AG04449 (cell line): ENCODE data around the gene OVCA2.
A peak's percentile ranks its signal among the peaks of the same experiment; 100 is the strongest.

Experiments
- CTCF ChIA-PET: fragments of 350-600 bp; formaldehyde crosslinking; extraction: SDS; loops from one replicate; lab custom pipeline; 2021; ENCODE audit warnings: antibody characterized with exemption; lab: Yijun Ruan, JAX
- POLR2A ChIA-PET: fragments of 400-600, 350-600 bp; formaldehyde crosslinking; extraction: SDS; loops from one replicate; lab custom pipeline; 2020; ENCODE audit warnings: antibody characterized with exemption, inconsistent platforms; lab: Yijun Ruan, JAX
- DNase-seq: peaks from one replicate; pipeline ENCODE4 v3.0.0-alpha.2; 2010; ENCODE audit warnings: low read depth, low spot score
- H3K4me3 ChIP-seq: 2 replicates; pipeline ENCODE4 v1.5.1; 2011; ENCODE audit warnings: low read depth, mild to moderate bottlenecking, control low read depth, low read length
- TF ChIP-seq, protein P1 (sequence below): IDR thresholded peaks from one replicate; pipeline ENCODE4 v1.5.1; 2011; ENCODE audit warnings: mild to moderate bottlenecking, moderate library complexity, low read length, control low read depth, inconsistent platforms; ENCODE audit not compliant: insufficient read depth; ENCODE audit errors: missing control alignments

OVCA2 gene

DNA sequence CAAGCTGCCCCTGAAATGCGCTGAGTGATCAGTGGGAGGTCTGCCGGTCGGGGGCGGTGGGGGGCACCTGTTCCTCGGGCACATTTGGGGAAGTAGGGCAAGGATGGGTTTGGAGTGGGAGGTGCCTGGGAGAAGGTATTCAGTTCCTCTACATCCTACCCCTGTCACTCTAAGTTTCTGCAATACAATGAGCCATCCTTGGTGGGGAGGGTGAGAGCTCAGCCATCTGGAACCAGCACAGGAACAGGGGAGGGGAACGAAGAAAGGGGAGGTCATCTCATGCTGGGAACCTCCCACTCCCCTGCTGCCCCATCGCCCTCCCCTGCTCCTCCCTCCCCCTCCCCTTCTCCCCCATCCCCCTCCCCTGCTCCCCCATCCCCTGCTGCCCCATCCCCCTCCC is 7.7 kb upstream of the OVCA2 start:
- DNase-seq = no peak
- TF ChIP-seq, protein P1, sequence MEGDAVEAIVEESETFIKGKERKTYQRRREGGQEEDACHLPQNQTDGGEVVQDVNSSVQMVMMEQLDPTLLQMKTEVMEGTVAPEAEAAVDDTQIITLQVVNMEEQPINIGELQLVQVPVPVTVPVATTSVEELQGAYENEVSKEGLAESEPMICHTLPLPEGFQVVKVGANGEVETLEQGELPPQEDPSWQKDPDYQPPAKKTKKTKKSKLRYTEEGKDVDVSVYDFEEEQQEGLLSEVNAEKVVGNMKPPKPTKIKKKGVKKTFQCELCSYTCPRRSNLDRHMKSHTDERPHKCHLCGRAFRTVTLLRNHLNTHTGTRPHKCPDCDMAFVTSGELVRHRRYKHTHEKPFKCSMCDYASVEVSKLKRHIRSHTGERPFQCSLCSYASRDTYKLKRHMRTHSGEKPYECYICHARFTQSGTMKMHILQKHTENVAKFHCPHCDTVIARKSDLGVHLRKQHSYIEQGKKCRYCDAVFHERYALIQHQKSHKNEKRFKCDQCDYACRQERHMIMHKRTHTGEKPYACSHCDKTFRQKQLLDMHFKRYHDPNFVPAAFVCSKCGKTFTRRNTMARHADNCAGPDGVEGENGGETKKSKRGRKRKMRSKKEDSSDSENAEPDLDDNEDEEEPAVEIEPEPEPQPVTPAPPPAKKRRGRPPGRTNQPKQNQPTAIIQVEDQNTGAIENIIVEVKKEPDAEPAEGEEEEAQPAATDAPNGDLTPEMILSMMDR = no peak
- CTCF ChIA-PET = interaction anchor here (1.0 to 15.3 kb wide), 6 partner anchors 10 to 156 kb away, joined by 4 to 223 read pairs (median 6); partner anchors contain the start of gene HIC1
- H3K4me3 ChIP-seq = no peak overlapping the region
- POLR2A ChIA-PET = interaction anchor here (1.7 kb wide), 1 partner anchor 8 kb away, joined by 4 read pairs; the partner anchor contains the start of gene OVCA2

DNA sequence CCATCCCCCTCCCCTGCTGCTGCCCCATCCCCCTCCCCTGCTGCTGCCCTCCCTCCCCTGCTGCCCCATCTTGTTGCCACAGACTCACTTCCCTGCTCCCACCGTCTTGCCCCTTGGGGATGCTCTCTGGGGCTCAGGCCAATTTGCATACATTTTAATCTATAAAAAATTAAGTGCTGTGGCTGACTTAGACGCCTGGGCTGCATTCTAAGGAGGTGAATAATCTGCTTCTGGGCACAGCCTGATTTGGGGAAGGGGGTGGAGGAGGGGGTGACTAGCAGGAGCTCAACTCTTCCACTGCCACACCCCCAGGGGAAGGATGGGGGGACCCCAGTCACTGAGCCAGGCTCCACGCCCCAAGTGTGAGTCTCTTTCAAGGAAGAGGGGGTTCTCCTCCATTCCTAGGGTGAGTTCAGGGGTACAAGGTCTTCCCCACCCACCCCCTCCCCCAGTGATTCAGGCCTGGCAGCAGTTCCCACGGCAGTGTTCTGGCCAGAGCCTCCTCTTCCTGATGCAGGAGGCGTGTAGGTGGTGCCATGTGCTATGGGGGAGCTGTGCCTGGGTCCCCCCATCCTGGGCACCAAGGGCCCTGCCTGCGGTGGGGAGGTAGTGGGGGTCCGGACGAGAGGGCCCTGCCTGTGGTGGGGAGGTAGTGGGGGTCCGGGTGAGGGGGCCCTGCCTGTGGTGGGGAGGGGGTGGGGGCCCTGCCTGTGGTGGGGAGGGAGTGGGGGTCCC is 6.8 kb upstream of the OVCA2 start:
- TF ChIP-seq, protein P1 = no peak

GRCh38 chr17:2035541-2036488 is 6.0 kb upstream of the OVCA2 start:
- no peak overlapping the region; the same call in 1 of the 2 replicates for H3K4me3 ChIP-seq
- no peak for DNase-seq
- TF ChIP-seq, protein P1 = no peak
- ChIA-PET POLR2A (interaction anchor here (0.9 to 1.8 kb wide), 3 partner anchors 8 to 320 kb away, joined by 3 to 4 read pairs (median 4); no protein-coding TSS in a partner anchor), CTCF (interaction anchor here (1.4 to 15.3 kb wide), 2 partner anchors 125 to 154 kb away, joined by 6 to 223 read pairs; no protein-coding TSS in a partner anchor)

More for the DNA sequence above, 6.8 kb upstream of the OVCA2 start:
- peak overlapping the region; percentile 43 for H3K4me3 ChIP-seq
- peak; percentile 86 for DNase-seq
- CTCF ChIA-PET = interaction anchor here (1.0 to 15.3 kb wide), 3 partner anchors 22 to 153 kb away, joined by 4 to 223 read pairs (median 6); no protein-coding TSS in a partner anchor
- POLR2A ChIA-PET = interaction anchor here (0.9 to 1.8 kb wide), 3 partner anchors 8 to 319 kb away, joined by 3 to 4 read pairs (median 4); no protein-coding TSS in a partner anchor

DNA sequence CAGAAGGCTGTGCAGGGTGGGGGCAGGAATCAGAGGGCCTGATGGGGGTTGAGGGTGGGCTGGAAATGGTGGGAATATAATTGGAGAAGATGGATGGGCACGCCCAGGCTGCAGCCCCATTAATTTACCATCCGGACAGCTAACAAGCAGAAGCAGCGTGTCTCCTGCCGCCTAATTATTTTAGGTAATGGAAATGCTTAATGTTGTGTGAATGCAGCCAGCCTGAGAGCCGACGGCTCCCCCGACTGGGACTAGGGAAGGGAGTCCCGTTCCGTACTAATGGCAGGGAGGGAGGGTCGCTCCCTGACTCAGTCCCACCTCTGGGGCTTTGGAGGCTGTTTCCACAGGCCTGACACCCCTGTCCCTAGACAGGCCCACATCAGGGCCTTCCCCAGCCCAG is 4.7 kb upstream of the OVCA2 start:
- no peak for DNase-seq
- ChIA-PET CTCF (interaction anchor here (6.0 kb wide), 1 partner anchor 127 kb away, joined by 56 read pairs; no protein-coding TSS in a partner anchor), POLR2A (no interaction called here)
- no peak overlapping the region for H3K4me3 ChIP-seq
- TF ChIP-seq, protein P1 = no peak

GRCh38 chr17:2040219-2040827 is 1.5 kb upstream of the OVCA2 start:
- POLR2A ChIA-PET = no interaction called here
- TF ChIP-seq, protein P1 = no peak
- CTCF ChIA-PET = interaction anchor here (0.6 to 6.0 kb wide), 10 partner anchors 9 to 391 kb away, joined by 3 to 56 read pairs (median 4); partner anchors contain the start of genes DPH1, RILP, RTN4RL1 and TSR1
- no peak for DNase-seq
- H3K4me3 ChIP-seq = no peak overlapping the region
